Measurements from ENCODE around the gene HSFX1.

HSFX1 gene

DNA sequence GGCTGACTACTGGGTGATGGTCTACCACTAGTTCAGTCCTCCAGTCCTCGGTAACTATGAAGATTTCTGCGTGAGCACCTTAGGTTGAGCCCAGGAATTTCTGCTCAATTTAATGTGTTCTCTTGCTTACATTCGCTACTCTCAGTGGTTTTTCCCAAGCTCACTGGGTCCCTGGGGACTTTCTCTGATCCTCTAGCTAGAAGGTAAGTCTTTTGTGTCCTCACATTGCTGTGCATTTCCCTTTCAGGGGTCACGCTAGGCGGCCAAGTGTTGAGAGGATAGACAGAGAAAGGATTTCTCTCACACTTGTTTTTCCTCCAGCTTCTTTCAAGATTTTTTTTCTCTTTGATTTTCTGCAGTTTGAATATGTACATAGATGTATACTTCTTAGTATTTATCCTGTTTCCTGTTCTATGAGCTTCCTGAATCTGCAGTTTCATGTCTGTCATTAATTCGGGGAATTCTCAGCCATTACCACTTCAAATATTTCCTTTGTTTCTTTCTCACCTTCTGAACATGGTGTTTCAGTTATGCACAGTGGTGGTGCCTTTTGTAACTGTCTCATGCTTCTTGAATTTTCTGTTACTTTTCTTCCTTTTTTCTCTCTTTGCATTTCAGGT lies 25.3 kb downstream of the HSFX1 start:
- Histone ChIP-seq H2AFZ (ENCODE audit: low read length) (no peak overlapping the region), H3K27ac (ENCODE audit: low read depth, low read length, poor library complexity, severe bottlenecking) (no peak overlapping the region), H3K9me3 (ENCODE audit: low read length) (no peaks in the 10 kb centered on the region), H3K9ac (ENCODE audit: low read length) (no peak overlapping the region), H3F3A (ENCODE audit: insufficient read depth, low read length) (no peaks in the 10 kb centered on the region), H3K4me2 (ENCODE audit: low read length) (no peak overlapping the region), H3K9me2 (ENCODE audit: low read depth, low read length) (no peaks in the 10 kb centered on the region), H3K79me2 (ENCODE audit: insufficient read depth, low read length) (no peaks in the 10 kb centered on the region), H3K4me3 (ENCODE audit: low read depth, low read length, poor library complexity, severe bottlenecking) (no peak overlapping the region), H3K27me3 (ENCODE audit: insufficient read depth, low read length) (no peaks in the 10 kb centered on the region), H3K36me3 (ENCODE audit: insufficient read depth, low read length) (no peaks in the 10 kb centered on the region), H4K20me1 (ENCODE audit: insufficient read depth, low read length) (no peaks in the 10 kb centered on the region), H3K4me1 (ENCODE audit: insufficient read depth, low read length, severe bottlenecking) (no peaks in the 10 kb centered on the region)
- no peak for TF ChIP-seq EZH2 (IDR thresholded peaks at IDR 0.05; ENCODE audit: borderline replicate concordance, low read length)
- TF ChIP-seq, protein P1, sequence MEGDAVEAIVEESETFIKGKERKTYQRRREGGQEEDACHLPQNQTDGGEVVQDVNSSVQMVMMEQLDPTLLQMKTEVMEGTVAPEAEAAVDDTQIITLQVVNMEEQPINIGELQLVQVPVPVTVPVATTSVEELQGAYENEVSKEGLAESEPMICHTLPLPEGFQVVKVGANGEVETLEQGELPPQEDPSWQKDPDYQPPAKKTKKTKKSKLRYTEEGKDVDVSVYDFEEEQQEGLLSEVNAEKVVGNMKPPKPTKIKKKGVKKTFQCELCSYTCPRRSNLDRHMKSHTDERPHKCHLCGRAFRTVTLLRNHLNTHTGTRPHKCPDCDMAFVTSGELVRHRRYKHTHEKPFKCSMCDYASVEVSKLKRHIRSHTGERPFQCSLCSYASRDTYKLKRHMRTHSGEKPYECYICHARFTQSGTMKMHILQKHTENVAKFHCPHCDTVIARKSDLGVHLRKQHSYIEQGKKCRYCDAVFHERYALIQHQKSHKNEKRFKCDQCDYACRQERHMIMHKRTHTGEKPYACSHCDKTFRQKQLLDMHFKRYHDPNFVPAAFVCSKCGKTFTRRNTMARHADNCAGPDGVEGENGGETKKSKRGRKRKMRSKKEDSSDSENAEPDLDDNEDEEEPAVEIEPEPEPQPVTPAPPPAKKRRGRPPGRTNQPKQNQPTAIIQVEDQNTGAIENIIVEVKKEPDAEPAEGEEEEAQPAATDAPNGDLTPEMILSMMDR (IDR thresholded peaks at IDR 0.05; ENCODE audit: low read length): no peak

DNA sequence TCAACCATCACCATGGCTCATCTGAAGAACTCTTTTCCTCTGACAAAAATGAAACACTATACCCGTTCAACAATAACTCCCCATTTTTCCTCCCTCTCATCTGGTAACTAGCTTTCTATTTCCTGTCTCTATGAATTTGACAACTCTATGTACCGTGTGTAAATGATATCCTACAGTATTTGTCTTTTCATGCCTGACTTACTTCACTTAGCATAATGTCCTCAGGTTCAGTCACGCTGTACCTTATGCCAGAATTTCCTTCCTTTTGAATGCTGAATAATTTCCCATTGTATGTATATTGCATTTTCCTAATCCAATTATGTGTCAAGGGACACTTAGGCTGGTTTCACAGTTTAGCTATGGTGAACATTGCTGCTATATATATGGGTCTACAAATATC lies 26.1 kb downstream of the HSFX1 start:
- TF ChIP-seq, protein P1 (IDR thresholded peaks at IDR 0.05; ENCODE audit: low read length): no peak
- TF ChIP-seq EZH2 (IDR thresholded peaks at IDR 0.05; ENCODE audit: borderline replicate concordance, low read length): no peak
- no peaks in the 10 kb centered on the region for H3K27me3 ChIP-seq (ENCODE audit: insufficient read depth, low read length)
- no peaks in the 10 kb centered on the region for H3K4me1 ChIP-seq (ENCODE audit: insufficient read depth, low read length, severe bottlenecking)
- H3K4me2 ChIP-seq (ENCODE audit: low read length): no peak overlapping the region
- no peaks in the 10 kb centered on the region for H4K20me1 ChIP-seq (ENCODE audit: insufficient read depth, low read length)
- no peaks in the 10 kb centered on the region for H3K36me3 ChIP-seq (ENCODE audit: insufficient read depth, low read length)
- H3K9me3 ChIP-seq (ENCODE audit: low read length): no peaks in the 10 kb centered on the region
- no peaks in the 10 kb centered on the region for H3K79me2 ChIP-seq (ENCODE audit: insufficient read depth, low read length)
- no peak overlapping the region for H3K4me3 ChIP-seq (ENCODE audit: low read depth, low read length, poor library complexity, severe bottlenecking)
- no peak overlapping the region for H3K9ac ChIP-seq (ENCODE audit: low read length)
- H2AFZ ChIP-seq (ENCODE audit: low read length): no peak overlapping the region
- H3K9me2 ChIP-seq (ENCODE audit: low read depth, low read length): no peaks in the 10 kb centered on the region
- H3K27ac ChIP-seq (ENCODE audit: low read depth, low read length, poor library complexity, severe bottlenecking): no peak overlapping the region
- H3F3A ChIP-seq (ENCODE audit: insufficient read depth, low read length): no peaks in the 10 kb centered on the region

DNA sequence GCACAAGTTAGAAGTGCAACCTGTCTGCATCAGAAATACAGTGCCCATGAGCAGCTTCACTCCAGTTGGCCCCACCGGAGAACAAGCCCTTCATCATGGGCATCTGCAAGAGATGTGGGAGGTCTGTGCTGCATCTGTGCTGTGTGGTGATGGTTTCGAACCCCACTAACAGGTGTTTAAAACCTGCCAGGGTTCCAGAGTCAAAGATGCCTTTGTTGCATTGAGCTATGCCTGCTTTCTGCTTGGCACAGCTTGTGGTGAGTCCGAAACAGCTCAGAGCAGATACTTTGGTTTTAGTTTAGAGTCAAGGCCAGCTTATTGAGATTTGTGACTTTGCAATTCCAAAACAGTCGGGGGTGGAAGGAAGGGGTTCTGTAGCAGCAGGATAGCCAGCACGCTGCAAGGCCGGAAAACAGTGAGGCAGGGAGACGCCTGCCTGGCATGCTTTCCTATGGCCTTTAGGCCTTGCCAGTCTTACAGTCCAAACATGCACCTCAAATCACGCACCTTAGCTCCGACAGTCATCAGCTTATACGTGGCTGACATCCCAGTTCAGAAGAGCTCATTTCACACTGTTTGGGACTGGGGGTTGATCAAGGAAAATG lies 29.7 kb downstream of the HSFX1 start:
- H3K4me3 ChIP-seq (ENCODE audit: low read depth, low read length, poor library complexity, severe bottlenecking): no peak overlapping the region
- no peak overlapping the region for H3K9ac ChIP-seq (ENCODE audit: low read length)
- no peaks in the 10 kb centered on the region for H3K9me2 ChIP-seq (ENCODE audit: low read depth, low read length)
- TF ChIP-seq, protein P1 (IDR thresholded peaks at IDR 0.05; ENCODE audit: low read length): no peak
- no peak for TF ChIP-seq EZH2 (IDR thresholded peaks at IDR 0.05; ENCODE audit: borderline replicate concordance, low read length)
- H3K9me3 ChIP-seq (ENCODE audit: low read length): no peaks in the 10 kb centered on the region
- no peaks in the 10 kb centered on the region for H3K27me3 ChIP-seq (ENCODE audit: insufficient read depth, low read length)
- no peak overlapping the region for H3K27ac ChIP-seq (ENCODE audit: low read depth, low read length, poor library complexity, severe bottlenecking)
- no peaks in the 10 kb centered on the region for H3K36me3 ChIP-seq (ENCODE audit: insufficient read depth, low read length)
- no peaks in the 10 kb centered on the region for H3F3A ChIP-seq (ENCODE audit: insufficient read depth, low read length)
- no peaks in the 10 kb centered on the region for H3K4me1 ChIP-seq (ENCODE audit: insufficient read depth, low read length, severe bottlenecking)
- H2AFZ ChIP-seq (ENCODE audit: low read length): no peak overlapping the region
- no peaks in the 10 kb centered on the region for H3K79me2 ChIP-seq (ENCODE audit: insufficient read depth, low read length)
- no peaks in the 10 kb centered on the region for H4K20me1 ChIP-seq (ENCODE audit: insufficient read depth, low read length)
- no peak overlapping the region for H3K4me2 ChIP-seq (ENCODE audit: low read length)

Data from OCI-LY1 (cell line).